Right lobe of liver (tissue), 4 donors: ENCODE results near the gene SLC22A6.

ENCODE experiments used
- CTCF ChIP-seq, 4 donors: fragments of 200-600 bp in 3 of 4; fragments of 450-650 bp in 1 of 4; IDR thresholded peaks; one replicate each; pipeline versions ENCODE4 v1.5.1 to v1.8.0; 2016 to 2022; ENCODE audit warnings: antibody characterized with exemption in 4 of 4, mild to moderate bottlenecking in 2 of 4
- POLR2A ChIP-seq: fragments of 450-650 bp; IDR thresholded peaks from one replicate; pipeline ENCODE4 v1.6.1; 2017; ENCODE audit warnings: antibody characterized with exemption, mild to moderate bottlenecking
- donor health status: DM: no; HTN: no; CAD: no.
- donor health status: DM: no; HTN: no; CAD: no.
- donor health status: DM: no; HTN: yes; CAD: no.

DNA sequence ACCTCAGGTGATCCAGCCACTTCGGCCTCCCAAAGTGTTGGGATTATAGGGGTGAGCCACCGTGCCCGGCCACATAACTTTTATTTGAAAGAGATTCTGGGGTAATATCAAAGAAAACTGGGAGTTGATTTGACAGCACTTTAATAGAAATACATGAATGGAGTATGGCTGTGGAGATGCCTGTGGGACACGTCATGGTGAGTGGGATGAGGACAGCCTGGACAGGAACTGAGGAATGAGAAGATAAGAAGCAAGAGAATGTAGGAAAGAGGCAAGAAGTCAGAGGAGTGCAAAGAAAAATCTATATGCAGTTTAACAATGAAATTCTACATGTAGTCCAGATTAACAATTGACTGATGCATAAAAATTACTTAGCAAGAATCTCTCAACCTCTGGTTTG is 31.0 kb downstream of the SLC22A6 start:
- TF ChIP-seq POLR2A (no peak), CTCF (IDR thresholded peaks at IDR 0.05) (no peak)
